HG02798 (cell line): ENCODE data around the gene SLFN12.
A peak's percentile ranks its signal among the peaks of the same experiment; 100 is the strongest.
"Not testable (repeated sequence)": the region's sequence is repeated elsewhere in the genome, so short reads cannot be mapped to it uniquely, and the experiment has no call there.

Experiments
- ATAC-seq: cut with Tn5 transposase; IDR thresholded peaks from one replicate; pipeline ENCODE4 v1.9.1; 2021; ENCODE audit warnings: mild to moderate bottlenecking; ENCODE audit not compliant: unreplicated experiment, poor library complexity

SLFN12 gene

GRCh38 chr17:35414707-35415106, 17.6 kb downstream of the SLFN12 start:
- not testable (repeated sequence) for ATAC-seq

DNA sequence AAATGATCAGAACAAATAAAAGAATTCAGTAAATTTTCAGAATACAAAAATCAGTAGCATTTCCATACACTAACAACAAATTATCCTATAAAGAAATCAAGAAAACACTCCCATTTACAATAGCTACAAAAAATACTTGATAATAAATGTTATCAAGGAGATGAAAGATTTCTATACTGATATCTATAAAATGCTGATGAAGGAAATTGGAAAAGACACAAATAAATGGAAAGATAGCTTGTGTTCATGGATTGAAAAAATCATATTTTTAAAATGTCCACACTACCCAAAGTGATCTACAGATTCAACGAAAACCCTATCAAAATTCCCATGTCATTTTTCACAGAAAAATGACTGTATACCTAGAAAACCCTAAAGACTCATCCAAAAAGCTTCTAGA, 18.1 kb downstream of the SLFN12 start:
- no peak for ATAC-seq

DNA sequence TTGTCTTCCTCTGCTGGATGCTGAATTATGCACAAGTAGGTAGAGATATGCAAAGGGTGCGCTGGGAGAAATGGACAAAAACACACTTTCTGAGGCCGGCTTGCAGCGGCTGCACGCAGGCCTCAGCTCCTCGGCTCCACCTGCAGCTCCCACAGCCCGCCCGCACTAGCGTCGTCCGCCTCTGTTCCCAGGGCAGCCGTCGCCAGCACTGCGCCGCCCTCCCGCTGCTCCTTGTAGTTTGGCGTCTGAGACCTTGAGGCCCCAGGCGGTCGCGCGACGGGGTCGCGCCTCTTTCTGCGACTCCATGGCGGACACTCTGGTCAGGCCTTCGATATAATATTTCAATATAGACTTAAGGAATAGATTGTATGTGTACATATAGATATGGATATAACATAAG, 24.8 kb downstream of the SLFN12 start:
- no peak for ATAC-seq

DNA sequence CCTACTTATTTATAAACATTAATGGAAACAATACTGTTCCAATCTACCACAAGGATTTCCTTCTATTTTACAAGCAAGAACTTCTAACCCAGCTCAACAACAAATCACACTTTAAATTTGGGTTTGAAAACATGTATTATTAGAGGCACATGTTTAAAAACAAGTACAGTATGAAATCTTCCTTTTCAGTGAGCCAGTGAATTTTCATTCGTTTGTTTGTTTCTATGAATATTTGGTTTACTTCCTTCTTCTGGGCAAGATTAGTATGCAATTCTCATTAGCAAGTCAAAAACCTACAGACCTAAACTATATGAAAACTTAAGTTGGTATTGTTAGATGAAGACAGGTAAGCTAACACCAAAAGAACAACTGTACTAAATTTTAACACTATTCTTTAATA, 25.7 kb downstream of the SLFN12 start:
- no peak for ATAC-seq

DNA sequence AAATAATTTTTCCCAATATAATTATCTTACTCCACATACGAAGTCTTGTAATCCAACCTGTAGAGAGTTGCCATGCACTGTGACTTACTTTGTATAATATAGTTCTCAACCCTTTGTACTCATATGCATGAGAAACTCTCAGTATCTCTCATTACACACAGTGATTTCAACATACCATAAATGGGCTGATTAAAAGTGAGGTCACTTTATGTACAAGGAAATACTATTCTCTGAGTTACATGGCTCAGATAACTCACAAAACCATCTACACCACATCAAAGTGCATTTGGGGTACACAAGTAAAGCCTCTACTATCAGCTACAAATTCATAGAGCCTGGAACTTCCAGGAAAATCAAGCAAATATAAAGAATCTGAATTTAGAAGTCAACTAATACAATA, 27.9 kb downstream of the SLFN12 start:
- no peak for ATAC-seq

- ATAC-seq: not testable (repeated sequence)
Measured at GRCh38 chr17:35393783-35394182, 38.5 kb downstream of the SLFN12 start.

DNA sequence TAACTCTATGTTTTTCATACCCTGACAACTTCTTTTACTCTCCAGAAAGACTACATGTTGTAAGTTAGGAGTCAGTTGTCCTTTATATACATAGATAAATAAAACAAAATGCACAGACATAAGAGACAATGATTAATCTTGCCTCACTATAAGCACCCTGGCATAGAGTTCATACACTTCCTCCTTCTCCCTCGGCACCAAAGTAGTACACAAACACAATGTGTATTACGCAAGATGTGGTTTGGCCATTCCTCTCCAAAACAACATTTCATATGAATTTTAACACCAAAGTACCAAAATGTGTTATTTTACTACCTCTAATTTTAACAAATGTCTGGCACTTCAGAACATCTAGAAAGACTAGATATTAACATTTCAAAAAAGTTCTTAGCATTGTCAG, 41.6 kb downstream of the SLFN12 start:
- no peak for ATAC-seq

DNA sequence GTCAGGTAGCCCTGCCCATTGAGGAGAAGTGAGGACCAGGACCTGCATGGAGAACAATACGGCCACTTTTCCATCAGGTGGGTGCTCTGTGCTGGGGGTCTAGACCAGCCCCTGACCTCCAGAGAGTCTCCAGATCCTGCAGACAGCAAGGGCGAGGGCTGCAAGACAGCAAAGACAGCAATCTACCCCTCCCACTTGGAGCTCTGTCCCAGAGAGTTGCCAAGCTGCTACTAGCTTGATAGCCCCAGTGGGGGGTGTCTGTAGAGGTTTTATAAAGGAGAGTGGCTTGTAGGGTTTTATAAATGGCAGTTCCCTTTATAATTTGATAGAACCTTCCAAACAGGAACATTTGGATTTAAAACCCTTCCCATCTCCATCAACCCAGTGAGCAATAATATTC, 42.1 kb downstream of the SLFN12 start:
- ATAC-seq: no peak

DNA sequence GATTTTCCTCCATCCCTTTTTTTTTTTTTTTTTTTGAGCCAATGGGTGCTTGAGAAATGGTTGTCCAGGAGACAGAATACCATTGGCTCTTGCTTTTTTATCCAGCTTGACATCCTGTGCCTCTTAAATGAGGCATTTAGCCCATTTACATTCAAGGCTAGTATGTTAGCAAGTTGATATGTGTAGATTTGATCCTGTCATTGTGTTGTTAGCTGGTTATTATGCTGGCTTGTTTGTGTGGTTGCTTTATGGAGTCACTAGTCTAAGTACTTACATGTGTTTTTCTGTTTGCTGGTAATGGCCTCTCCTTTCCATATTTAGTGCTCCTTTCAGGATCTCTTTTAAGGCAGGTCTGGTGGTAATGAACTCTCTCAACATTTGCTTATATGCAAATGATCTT, 44.8 kb downstream of the SLFN12 start:
- no peak for ATAC-seq

DNA sequence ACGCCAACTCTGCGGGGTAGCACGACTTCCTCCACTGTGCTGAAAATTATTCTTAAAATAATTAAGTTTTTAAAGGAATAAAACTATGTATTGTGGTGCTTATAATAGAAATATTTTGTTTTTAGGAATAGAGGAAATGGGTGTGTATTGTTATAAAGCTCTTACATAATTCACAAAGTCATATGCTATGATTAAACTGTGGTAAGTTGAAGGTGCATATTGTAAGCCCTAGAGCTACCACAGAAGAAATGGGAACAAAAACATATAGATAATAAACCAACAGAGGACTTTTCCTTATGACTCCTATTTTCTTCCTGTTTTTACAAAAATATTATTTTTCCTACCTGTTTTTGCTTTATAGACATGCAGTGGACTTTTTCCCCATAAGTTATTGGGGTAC, 54.6 kb downstream of the SLFN12 start:
- no peak for ATAC-seq

- no peak for ATAC-seq
Measured at GRCh38 chr17:35377068-35377467, 55.2 kb downstream of the SLFN12 start.

GRCh38 chr17:35376245-35376644, 56.1 kb downstream of the SLFN12 start:
- no peak for ATAC-seq

DNA sequence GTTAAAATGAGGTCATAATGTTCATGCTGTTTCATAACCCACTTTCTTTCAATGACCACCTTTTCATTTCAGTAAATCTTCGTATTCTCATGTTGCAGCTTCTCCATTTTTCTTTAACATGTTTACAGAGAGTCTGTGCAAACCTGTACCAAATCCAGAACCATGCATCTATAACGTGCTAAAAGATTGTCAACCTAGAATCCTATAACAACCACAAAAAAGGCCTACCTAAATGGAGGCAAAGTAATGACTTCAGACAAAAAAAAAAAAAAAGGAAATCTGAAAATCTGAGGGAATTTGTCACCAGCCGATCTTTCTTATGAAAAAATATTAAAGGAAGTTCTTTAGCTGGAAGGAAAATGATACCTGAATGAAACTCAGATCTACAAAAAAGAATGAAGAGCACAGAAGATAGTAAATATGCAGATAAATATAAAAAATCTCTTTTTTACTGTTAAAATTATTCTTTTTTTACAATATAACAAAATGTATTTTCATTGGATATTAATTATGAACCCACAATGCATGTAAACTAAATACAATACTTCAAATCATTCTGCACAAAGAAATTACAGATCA, 57.4 kb downstream of the SLFN12 start:
- no peak for ATAC-seq

DNA sequence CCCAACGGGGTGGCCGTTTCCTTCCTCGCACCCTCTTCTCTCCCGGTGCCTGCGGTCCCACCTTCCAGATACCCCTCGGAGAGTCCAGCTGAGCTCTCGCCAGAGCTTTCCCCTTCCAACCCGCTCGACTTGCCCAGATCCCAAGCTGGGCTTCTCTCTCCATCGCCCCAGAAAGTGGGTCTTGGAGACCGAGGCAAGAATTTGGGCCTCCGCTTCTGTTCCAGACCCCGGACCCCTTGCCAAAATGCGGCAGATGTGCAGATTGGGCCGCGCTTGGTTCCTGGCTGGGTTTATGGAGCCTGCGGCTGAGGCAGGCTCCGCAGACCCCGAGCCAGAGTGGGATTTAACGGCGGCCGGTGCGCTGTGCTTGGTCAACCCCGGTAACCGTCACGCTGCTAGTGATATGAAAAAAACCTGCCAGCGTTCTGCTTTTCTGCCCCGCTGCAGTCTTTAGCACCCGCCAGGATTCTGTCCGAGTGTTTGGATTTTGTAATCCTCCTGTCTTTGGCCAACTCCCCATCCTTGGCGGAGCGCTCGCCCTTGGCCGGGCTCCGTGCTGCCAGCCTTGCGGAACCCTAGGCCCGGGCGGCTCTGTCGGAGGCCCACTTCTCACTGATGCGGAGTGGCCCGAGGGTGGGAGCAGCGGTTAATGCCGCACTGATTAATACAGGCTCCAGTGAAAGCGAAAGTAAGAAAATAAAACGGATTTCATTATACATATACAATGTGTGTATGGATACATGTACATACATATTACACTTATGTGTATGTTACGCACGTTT, 58.1 kb downstream of the SLFN12 start:
- peak; percentile 27 for ATAC-seq

DNA sequence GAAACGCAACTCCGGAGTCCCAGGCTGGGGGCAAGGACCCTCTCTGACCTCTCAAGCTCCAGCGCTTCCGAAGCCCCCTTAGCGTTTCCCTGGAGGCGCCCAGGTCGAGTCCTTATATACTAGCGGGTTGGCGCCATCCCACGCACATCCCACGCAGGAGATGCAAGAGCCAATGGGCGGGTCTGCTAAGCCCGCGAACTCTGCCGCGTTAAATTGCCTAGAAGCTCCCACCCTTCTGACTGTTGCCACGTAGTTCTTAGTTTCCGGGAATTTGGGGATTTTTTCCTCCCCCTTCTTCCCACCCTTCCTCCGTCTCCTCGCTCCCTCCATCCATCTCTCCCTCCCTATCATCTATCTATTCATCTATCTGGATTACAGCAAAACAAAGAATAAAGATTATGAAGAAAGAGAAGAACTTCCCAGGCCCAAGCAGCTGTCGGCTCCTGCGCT, 58.7 kb downstream of the SLFN12 start, which contains the start of gene SLFN11:
TSS of gene SLFN11 (minus strand) at position 88 of the 450 bp plus-strand sequence. CDS start 9,814 bp downstream, outside the sequence.
- ATAC-seq: peak; percentile 72

GRCh38 chr17:35372846-35373533, 59.3 kb downstream of the SLFN12 start:
- peak; percentile 18 for ATAC-seq

- no peak for ATAC-seq
Measured at GRCh38 chr17:35371934-35372333, 60.4 kb downstream of the SLFN12 start.

GRCh38 chr17:35368081-35368830, 64.0 kb downstream of the SLFN12 start:
- peak; percentile 95 for ATAC-seq

DNA sequence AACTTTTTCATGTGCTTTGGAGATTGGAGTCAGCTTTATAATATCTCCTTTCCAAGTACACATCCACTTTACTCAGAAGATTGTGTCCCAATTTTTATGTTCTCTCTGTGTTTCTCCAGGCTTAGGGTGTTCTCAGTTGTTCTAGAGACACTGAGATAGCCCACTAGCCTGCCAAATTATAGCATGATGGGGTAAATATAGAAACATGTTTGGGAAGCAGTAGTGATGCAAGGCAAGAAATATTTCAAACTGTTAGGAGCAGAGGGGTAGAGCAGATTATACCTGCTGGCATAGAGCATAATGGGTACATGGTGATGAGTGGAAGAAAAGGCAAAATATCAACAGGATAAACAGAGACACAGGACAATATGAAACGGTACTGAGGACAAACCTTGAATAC, 71.3 kb downstream of the SLFN12 start:
- no peak for ATAC-seq
